Esophagus squamous epithelium (tissue), 4 donors: ENCODE results near the gene GP5.

Source experiments
- CTCF ChIP-seq, 6 experiments: fragments of 450-650 bp in 4 of 6; fragments of 200-600 bp in 2 of 6; sonication (generic) in 2 of 6; IDR thresholded peaks; one replicate each; pipeline ENCODE4 v1.5.1; 2016 to 2019; ENCODE audit warnings: antibody characterized with exemption in 6 of 6, mild to moderate bottlenecking in 4 of 6, moderate library complexity in 4 of 6
- POLR2A ChIP-seq, 4 donors: fragments of 450-650 bp; IDR thresholded peaks; one replicate each; pipeline ENCODE4 v1.6.1; 2017; ENCODE audit warnings: antibody characterized with exemption in 4 of 4, mild to moderate bottlenecking in 4 of 4, moderate library complexity in 3 of 4

- no peak for TF ChIP-seq CTCF (IDR thresholded peaks at IDR 0.05)
- TF ChIP-seq POLR2A (IDR thresholded peaks at IDR 0.05): no peak
Measured at GRCh38 chr3:194373899-194374298, 25.2 kb downstream of the GP5 start.
